ENCODE measurements around the gene PODXL. TPM values are rescaled to one million over a fixed set of nuclear protein-coding genes. Genes with fewer than 3 reads are reported as not detected.

The PODXL gene
- total and polyA plus RNA-seq, 4 donors: 1.2 to 3.6 (median 1.6) TPM

DNA sequence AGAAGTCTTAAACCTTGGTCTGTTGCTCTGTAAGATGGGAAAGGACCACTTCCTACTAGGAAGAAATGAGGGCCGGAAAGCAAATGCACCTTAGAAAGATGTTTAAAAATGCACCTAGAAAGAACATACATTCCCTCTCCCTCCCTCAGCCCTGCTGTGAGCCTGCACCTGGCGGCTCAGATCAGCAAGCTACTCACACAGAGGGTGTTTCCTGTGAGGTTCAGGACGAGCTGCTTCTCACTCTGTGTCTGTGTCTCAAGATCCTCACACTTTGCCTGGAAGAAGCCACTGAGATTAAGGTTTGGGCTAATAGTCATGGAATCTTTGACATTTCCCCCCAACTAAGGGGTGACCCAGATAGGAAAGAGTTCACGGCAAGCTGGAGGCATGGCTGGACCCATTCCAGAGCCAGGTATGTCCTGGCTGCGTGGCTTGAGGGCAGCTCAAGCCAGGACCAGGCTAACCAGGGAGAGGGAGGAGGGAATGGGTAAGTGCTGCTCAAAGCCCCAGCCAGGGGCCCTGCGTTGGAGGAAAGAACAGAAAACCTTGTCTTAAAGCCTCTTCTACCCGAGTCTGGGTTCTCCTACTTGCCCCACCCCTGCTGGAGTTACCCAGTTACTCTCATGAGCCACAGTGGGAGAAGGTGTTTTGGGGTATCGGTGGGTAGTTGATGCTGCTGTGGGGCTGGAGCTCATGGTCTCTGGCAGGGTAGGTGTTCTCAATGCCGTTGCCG is 47.5 kb downstream of the PODXL start:
- no peaks in the 10 kb centered on the region for H3K9me3 ChIP-seq (ENCODE audit: control insufficient read depth in 4 of 4, low read length in 3 of 4)

DNA sequence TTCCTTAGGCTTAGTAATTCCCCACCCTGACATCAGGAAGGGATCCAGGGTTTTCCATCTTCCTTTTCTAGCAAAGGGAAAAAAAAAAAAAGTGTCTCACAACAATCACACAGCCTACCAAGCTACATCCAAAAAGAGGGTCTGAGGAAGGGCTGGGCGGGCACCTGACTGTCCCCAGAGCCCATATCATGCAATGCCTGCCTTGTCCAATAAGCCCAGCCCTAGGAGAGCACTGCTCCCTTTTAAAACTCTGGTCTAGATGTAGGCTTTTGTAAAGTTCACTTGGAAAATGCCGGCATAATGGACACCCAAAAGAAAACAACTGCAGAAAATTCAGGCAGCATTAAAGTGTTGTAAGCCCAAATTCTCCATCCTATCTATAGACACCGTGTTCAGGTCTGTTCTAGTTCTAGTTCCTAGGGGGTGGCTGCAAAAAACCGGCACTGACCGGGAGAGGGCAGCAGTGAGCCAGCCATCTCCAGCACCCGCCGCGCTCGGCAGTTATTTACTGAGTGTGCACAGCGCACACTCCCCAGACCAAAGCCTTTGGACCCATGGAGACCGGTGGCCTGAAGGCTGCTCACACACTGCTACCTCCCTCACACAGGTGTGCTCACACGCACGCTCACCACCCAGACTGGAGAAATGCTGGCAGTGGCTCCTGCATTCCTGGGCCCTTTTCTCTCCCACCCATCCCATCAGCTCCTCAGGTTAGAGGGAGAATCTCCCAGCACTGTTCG is 48.7 kb downstream of the PODXL start:
- Histone ChIP-seq H3K27ac (ENCODE audit: low read depth in 1 of 2, low read length in 2 of 2) (no peak overlapping the region), H3K9me3 (ENCODE audit: control insufficient read depth in 4 of 4, low read length in 3 of 4) (no peaks in the 10 kb centered on the region), H3K9ac (ENCODE audit: low read depth in 1 of 2, low read length in 2 of 2) (no peak overlapping the region), H3K27me3 (ENCODE audit: control insufficient read depth in 4 of 4, insufficient read depth in 4 of 4, low read length in 3 of 4) (no peaks in the 10 kb centered on the region), H3K36me3 (ENCODE audit: control insufficient read depth in 4 of 4, insufficient read depth in 3 of 4, low read depth in 1 of 4, low read length in 3 of 4) (no peaks in the 10 kb centered on the region), H3K4me1 (ENCODE audit: control insufficient read depth in 4 of 4, insufficient read depth in 4 of 4, low read length in 3 of 4) (peaks cover 5 to 23% (median 15%) of the 10 kb centered on the region in 4 donors), H3K4me3 (ENCODE audit: low read depth in 1 of 3, low read length in 3 of 3) (no peak overlapping the region)
- DNase-seq (ENCODE audit: low spot score): peak; percentile 87
- WGBS: 15% methylated on average over 14 of the region's 14 CpGs
- TF ChIP-seq TAF1 (conservative IDR thresholded peaks at IDR 0.05): no peak
- no peak for TF ChIP-seq HNF4G (IDR thresholded peaks at IDR 0.05)
- TF ChIP-seq GABPA (IDR thresholded peaks at IDR 0.05 in 1 of 2, conservative IDR thresholded peaks at IDR 0.05 in 1 of 2): no peak
- TF ChIP-seq NR2F2 (IDR thresholded peaks at IDR 0.05): no peak
- no peak for TF ChIP-seq JUND (IDR thresholded peaks at IDR 0.05)
- TF ChIP-seq, protein P1, sequence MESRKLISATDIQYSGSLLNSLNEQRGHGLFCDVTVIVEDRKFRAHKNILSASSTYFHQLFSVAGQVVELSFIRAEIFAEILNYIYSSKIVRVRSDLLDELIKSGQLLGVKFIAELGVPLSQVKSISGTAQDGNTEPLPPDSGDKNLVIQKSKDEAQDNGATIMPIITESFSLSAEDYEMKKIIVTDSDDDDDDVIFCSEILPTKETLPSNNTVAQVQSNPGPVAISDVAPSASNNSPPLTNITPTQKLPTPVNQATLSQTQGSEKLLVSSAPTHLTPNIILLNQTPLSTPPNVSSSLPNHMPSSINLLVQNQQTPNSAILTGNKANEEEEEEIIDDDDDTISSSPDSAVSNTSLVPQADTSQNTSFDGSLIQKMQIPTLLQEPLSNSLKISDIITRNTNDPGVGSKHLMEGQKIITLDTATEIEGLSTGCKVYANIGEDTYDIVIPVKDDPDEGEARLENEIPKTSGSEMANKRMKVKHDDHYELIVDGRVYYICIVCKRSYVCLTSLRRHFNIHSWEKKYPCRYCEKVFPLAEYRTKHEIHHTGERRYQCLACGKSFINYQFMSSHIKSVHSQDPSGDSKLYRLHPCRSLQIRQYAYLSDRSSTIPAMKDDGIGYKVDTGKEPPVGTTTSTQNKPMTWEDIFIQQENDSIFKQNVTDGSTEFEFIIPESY (IDR thresholded peaks at IDR 0.05): no peak
- TF ChIP-seq, protein P2, sequence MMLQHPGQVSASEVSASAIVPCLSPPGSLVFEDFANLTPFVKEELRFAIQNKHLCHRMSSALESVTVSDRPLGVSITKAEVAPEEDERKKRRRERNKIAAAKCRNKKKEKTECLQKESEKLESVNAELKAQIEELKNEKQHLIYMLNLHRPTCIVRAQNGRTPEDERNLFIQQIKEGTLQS (IDR thresholded peaks at IDR 0.05): no peak
- TF ChIP-seq, protein P3, sequence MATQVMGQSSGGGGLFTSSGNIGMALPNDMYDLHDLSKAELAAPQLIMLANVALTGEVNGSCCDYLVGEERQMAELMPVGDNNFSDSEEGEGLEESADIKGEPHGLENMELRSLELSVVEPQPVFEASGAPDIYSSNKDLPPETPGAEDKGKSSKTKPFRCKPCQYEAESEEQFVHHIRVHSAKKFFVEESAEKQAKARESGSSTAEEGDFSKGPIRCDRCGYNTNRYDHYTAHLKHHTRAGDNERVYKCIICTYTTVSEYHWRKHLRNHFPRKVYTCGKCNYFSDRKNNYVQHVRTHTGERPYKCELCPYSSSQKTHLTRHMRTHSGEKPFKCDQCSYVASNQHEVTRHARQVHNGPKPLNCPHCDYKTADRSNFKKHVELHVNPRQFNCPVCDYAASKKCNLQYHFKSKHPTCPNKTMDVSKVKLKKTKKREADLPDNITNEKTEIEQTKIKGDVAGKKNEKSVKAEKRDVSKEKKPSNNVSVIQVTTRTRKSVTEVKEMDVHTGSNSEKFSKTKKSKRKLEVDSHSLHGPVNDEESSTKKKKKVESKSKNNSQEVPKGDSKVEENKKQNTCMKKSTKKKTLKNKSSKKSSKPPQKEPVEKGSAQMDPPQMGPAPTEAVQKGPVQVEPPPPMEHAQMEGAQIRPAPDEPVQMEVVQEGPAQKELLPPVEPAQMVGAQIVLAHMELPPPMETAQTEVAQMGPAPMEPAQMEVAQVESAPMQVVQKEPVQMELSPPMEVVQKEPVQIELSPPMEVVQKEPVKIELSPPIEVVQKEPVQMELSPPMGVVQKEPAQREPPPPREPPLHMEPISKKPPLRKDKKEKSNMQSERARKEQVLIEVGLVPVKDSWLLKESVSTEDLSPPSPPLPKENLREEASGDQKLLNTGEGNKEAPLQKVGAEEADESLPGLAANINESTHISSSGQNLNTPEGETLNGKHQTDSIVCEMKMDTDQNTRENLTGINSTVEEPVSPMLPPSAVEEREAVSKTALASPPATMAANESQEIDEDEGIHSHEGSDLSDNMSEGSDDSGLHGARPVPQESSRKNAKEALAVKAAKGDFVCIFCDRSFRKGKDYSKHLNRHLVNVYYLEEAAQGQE (IDR thresholded peaks at IDR 0.05): no peak
- TF ChIP-seq YY1 (IDR thresholded peaks at IDR 0.05): no peak
- TF ChIP-seq RAD21 (IDR thresholded peaks at IDR 0.05): peak; percentile 87 to 90

More for the DNA sequence above, 47.5 kb downstream of the PODXL start:
- no peaks in the 10 kb centered on the region for H3K27me3 ChIP-seq (ENCODE audit: control insufficient read depth in 4 of 4, insufficient read depth in 4 of 4, low read length in 3 of 4)
- H3K4me1 ChIP-seq (ENCODE audit: control insufficient read depth in 4 of 4, insufficient read depth in 4 of 4, low read length in 3 of 4): peaks cover 0 to 14% (median 8%) of the 10 kb centered on the region in 4 donors
- TF ChIP-seq, protein P4, sequence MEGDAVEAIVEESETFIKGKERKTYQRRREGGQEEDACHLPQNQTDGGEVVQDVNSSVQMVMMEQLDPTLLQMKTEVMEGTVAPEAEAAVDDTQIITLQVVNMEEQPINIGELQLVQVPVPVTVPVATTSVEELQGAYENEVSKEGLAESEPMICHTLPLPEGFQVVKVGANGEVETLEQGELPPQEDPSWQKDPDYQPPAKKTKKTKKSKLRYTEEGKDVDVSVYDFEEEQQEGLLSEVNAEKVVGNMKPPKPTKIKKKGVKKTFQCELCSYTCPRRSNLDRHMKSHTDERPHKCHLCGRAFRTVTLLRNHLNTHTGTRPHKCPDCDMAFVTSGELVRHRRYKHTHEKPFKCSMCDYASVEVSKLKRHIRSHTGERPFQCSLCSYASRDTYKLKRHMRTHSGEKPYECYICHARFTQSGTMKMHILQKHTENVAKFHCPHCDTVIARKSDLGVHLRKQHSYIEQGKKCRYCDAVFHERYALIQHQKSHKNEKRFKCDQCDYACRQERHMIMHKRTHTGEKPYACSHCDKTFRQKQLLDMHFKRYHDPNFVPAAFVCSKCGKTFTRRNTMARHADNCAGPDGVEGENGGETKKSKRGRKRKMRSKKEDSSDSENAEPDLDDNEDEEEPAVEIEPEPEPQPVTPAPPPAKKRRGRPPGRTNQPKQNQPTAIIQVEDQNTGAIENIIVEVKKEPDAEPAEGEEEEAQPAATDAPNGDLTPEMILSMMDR (IDR thresholded peaks at IDR 0.05; ENCODE audit: low read depth, low read length, missing input control): no peak
- TF ChIP-seq EGR1 (IDR thresholded peaks at IDR 0.05; ENCODE audit: low read depth in 2 of 2) (no peak), GABPA (IDR thresholded peaks at IDR 0.05 in 1 of 2, conservative IDR thresholded peaks at IDR 0.05 in 1 of 2) (no peak), HNF4A (conservative IDR thresholded peaks at IDR 0.05) (no peak), SP1 (IDR thresholded peaks at IDR 0.05) (no peak), HNF4G (IDR thresholded peaks at IDR 0.05) (no peak), FOXA1 (IDR thresholded peaks at IDR 0.05) (no peak), YY1 (IDR thresholded peaks at IDR 0.05) (no peak), TAF1 (conservative IDR thresholded peaks at IDR 0.05) (no peak)
- TF ChIP-seq, protein P3 (IDR thresholded peaks at IDR 0.05): no peak
- TF ChIP-seq, protein P2 (IDR thresholded peaks at IDR 0.05): no peak
- no peak overlapping the region for H3K27ac ChIP-seq (ENCODE audit: low read depth in 1 of 2, low read length in 2 of 2)
- DNase-seq (ENCODE audit: low spot score): no peak
- H3K4me3 ChIP-seq (ENCODE audit: low read depth in 1 of 3, low read length in 3 of 3): no peak overlapping the region
- WGBS: 79% methylated on average over 10 of the region's 10 CpGs
- no peaks in the 10 kb centered on the region for H3K36me3 ChIP-seq (ENCODE audit: control insufficient read depth in 4 of 4, insufficient read depth in 3 of 4, low read depth in 1 of 4, low read length in 3 of 4)
- H3K9ac ChIP-seq (ENCODE audit: low read depth in 1 of 2, low read length in 2 of 2): no peak overlapping the region
